Measurements from ENCODE around the gene ZNF263.

ZNF263 gene

GRCh38 chr16:3328104-3328503, 44.8 kb downstream of the ZNF263 start:
- DNase-seq (ENCODE audit: low spot score), result no peak

DNA sequence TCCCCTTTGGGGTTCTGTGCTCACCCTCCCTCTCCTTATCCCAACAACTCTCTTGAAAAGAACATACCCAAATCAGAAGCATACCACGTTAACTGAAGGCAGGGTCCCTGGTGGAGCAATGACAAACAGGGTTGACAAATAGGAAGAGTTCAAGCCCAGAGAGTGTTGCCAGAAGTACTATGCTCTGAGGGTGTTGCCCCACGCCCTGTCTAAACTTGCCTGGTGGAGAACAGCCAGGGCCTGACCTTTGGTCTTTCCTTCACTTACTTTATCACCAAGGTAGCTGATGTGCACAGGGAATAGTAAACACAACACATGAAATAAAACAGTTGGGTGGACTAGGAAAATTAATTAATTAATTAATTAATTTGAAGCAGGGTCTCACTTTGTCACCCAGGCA, 45.4 kb downstream of the ZNF263 start:
- DNase-seq (ENCODE audit: low spot score), result no peak

Measured in iPS-NIHi11 (cell line).